ENCODE results near the gene PTPN11.

The PTPN11 gene

DNA sequence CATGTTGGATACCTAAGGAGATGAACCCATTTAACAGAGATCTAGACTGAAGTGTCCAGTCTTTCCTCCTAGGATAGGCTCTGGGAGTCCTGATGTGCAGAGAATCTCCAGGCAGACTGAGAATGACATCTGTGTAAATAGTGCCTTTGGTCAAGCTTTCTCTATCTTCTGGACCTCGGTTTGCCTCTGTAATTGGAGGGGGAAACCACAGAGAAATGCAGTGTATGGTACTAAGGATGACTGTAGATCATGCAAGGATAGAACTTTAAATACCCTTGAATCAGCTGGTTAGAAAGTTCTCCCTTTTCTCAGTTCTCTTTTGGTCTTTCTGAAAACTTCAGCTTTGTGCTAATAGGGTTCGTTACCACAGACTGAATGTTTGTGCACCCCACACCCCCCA is 112.2 kb downstream of the PTPN11 start:
- DNase-seq, result no peak
- TF ChIP-seq, protein P1, sequence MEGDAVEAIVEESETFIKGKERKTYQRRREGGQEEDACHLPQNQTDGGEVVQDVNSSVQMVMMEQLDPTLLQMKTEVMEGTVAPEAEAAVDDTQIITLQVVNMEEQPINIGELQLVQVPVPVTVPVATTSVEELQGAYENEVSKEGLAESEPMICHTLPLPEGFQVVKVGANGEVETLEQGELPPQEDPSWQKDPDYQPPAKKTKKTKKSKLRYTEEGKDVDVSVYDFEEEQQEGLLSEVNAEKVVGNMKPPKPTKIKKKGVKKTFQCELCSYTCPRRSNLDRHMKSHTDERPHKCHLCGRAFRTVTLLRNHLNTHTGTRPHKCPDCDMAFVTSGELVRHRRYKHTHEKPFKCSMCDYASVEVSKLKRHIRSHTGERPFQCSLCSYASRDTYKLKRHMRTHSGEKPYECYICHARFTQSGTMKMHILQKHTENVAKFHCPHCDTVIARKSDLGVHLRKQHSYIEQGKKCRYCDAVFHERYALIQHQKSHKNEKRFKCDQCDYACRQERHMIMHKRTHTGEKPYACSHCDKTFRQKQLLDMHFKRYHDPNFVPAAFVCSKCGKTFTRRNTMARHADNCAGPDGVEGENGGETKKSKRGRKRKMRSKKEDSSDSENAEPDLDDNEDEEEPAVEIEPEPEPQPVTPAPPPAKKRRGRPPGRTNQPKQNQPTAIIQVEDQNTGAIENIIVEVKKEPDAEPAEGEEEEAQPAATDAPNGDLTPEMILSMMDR (IDR thresholded peaks at IDR 0.05; ENCODE audit: low read depth, low read length, missing control alignments), result no peak
- H3K36me3 ChIP-seq (replicated peaks), result no peaks in the 10 kb centered on the region
- H3K27ac ChIP-seq, result no peak overlapping the region
- no peaks in the 10 kb centered on the region for H3K27me3 ChIP-seq (replicated peaks)
- in situ Hi-C loops (cut with HindIII; ENCODE audit: low pct_ligation_motif_present, low sequenced_read_pairs), result no loop called here
- H3K4me3 ChIP-seq (ENCODE audit: low read depth, low read length), result no peak overlapping the region

DNA sequence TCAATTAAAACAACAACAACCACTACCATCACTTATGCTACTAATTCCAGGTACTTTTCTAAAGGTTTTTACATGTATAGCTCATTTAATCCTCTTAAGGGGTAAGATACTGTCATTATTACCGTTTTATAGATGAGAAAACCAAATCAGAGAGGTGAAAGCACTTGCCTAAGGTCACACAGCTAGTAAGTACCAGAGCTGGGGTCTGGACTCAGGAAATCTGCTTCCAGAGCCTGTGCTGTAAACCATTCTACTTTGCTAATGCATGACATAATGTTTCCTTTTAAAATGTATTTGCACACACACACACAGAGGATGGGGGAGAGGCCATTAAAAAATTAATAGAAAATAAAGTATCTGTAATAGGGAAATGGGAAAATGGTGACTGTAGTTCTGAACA is 113.4 kb downstream of the PTPN11 start:
- in situ Hi-C loops (cut with HindIII; ENCODE audit: low pct_ligation_motif_present, low sequenced_read_pairs), result no loop called here
- no peak for DNase-seq

DNA sequence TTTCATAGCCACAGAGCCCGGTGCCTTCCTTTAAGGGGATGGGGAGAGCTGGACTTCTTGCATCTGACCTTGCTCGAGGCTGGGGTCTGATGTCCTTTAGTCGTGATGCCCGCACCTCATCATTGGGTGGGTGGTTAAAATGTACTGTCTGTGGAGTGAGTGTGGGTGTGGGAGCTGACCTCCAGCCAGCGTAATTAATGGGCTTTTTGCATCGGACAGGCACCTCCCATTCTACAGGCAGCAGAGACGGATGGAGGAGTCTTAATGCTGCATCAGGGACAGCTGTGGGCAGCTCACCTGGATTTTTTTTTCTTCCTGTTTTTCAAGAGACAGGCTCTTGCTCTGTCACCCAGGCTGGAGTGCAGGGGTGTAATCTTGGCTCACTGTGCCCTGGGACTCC is 114.8 kb downstream of the PTPN11 start:
- H3K27me3 ChIP-seq (replicated peaks), result no peaks in the 10 kb centered on the region
- H3K4me3 ChIP-seq (ENCODE audit: low read depth, low read length), result no peak overlapping the region
- in situ Hi-C loops (cut with HindIII; ENCODE audit: low pct_ligation_motif_present, low sequenced_read_pairs), result no loop called here
- no peaks in the 10 kb centered on the region for H3K36me3 ChIP-seq (replicated peaks)
- no peak overlapping the region for H3K27ac ChIP-seq
- TF ChIP-seq, protein P1 (IDR thresholded peaks at IDR 0.05; ENCODE audit: low read depth, low read length, missing control alignments), result no peak
- no peak for DNase-seq

More for the DNA sequence above, 113.4 kb downstream of the PTPN11 start:
- Histone ChIP-seq H3K27ac (no peak overlapping the region), H3K27me3 (replicated peaks) (no peaks in the 10 kb centered on the region), H3K36me3 (replicated peaks) (no peaks in the 10 kb centered on the region), H3K4me3 (ENCODE audit: low read depth, low read length) (no peak overlapping the region)
- TF ChIP-seq, protein P1 (IDR thresholded peaks at IDR 0.05; ENCODE audit: low read depth, low read length, missing control alignments), result no peak

DNA sequence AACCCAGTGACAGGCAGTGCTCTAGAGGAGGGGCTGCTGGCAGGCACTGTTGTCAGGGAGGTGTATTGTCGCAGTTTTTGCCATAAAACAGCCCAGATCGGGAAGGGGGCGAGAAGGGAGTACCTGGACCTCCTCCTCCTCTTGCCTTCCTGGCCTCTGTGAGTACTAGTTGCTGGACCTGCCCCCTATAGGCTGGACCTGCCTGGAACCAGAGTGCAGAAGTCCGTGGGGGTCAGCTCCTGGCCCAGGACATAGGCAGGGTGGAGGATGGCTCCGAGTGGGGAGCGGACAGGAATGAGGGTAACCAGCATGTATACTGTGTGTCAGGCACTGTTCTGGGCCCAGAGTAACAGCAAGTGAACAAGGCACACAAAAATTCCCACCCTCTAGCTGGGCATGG is 116.3 kb downstream of the PTPN11 start:
- no peak overlapping the region for H3K27ac ChIP-seq
- no peak for DNase-seq
- no peaks in the 10 kb centered on the region for H3K36me3 ChIP-seq (replicated peaks)
- TF ChIP-seq, protein P1 (IDR thresholded peaks at IDR 0.05; ENCODE audit: low read depth, low read length, missing control alignments), result no peak
- H3K27me3 ChIP-seq (replicated peaks), result no peaks in the 10 kb centered on the region
- no peak overlapping the region for H3K4me3 ChIP-seq (ENCODE audit: low read depth, low read length)
- in situ Hi-C loops (cut with HindIII; ENCODE audit: low pct_ligation_motif_present, low sequenced_read_pairs), result no loop called here

DNA sequence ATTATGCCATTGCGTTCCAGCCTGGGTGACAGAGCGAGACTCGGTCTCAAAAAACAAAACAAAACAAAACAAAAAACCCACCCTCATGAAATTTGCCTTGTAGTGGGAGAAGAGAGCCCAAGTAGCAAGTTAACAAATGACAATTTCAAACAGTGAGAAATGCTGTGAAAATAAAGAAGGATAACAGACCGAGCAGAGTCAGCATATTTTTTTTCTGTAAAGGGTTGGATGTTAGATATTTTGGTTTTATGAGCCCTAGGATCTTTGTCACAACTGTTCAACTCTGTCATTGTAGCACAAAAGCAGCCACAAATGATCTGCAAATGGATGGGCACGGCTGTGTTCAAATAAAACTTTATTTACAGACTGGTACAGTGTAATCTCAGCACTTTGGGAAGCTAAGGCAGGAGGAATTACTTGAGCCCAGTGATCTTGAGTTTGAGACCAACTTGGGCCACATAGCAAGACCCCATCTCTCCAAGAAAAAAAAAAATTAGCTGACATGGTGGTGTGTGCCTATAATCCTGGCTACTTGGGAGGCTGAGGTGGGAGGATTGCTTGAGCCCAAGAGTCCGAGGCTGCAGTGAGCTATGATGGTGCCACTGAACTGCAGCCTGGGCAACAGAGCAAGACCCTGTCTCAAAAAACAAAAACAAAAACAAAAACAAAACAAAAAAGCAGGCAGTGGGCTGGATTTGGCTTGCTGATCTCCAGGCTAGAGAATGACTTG is 117.1 kb downstream of the PTPN11 start:
- Histone ChIP-seq H3K27me3 (replicated peaks) (no peaks in the 10 kb centered on the region), H3K36me3 (replicated peaks) (no peaks in the 10 kb centered on the region), H3K27ac (no peak overlapping the region), H3K4me3 (ENCODE audit: low read depth, low read length) (no peak overlapping the region)
- TF ChIP-seq, protein P1 (IDR thresholded peaks at IDR 0.05; ENCODE audit: low read depth, low read length, missing control alignments), result no peak
- DNase-seq, result no peak
- in situ Hi-C loops (cut with HindIII; ENCODE audit: low pct_ligation_motif_present, low sequenced_read_pairs), result no loop called here

DNA sequence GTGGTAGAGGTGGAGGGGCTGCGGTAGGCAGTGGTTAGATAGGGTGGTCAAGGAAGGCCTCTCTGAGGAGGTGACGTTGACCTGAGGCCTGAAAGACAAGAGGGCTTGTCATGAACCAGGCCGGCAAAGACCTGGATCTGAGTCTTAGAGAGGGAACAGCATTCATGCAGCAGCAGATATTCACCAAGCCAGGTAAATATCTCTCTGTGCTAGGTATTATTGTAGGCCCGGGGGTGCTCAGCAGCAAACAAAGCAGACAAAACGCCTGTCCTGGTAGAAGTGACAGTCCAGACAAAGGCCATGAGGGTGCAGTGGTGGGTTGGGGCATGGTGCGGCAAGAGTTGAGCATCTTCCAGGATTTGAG is 117.6 kb downstream of the PTPN11 start:
- Histone ChIP-seq H3K27me3 (replicated peaks) (no peaks in the 10 kb centered on the region), H3K27ac (no peak overlapping the region), H3K36me3 (replicated peaks) (no peaks in the 10 kb centered on the region), H3K4me3 (ENCODE audit: low read depth, low read length) (no peak overlapping the region)
- in situ Hi-C loops (cut with HindIII; ENCODE audit: low pct_ligation_motif_present, low sequenced_read_pairs), result no loop called here
- TF ChIP-seq, protein P1 (IDR thresholded peaks at IDR 0.05; ENCODE audit: low read depth, low read length, missing control alignments), result no peak
- no peak for DNase-seq

All from brain microvascular endothelial cell (primary cell).